Left forelimb (tissue), 1 donor: ENCODE measurements around the gene ARHGAP26.

ENCODE experiments used
- DNase-seq: peaks from one replicate; pipeline ENCODE4 v3.0.0-alpha.2; 2018; ENCODE audit warnings: low spot score

The ARHGAP26 gene

DNA sequence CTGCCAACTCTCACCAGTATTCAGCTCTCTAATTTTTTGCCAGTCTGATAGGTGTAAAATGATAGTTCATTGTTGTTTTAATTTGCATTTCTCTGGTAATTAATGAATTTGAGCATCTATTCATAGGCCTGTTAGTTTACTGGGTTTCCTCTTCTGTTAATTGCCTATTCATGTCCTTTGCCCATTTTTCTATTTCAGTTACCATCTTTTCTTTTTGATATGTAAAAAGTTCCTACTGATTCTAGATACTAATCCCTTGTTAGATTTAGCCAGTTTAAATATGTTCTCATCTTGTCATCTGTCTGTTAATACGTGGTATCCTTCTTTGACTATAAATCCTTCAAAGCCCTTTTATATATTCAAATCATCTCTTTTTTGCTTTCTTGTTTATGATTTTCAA, 247.8 kb downstream of the ARHGAP26 start:
- DNase-seq: no peak

DNA sequence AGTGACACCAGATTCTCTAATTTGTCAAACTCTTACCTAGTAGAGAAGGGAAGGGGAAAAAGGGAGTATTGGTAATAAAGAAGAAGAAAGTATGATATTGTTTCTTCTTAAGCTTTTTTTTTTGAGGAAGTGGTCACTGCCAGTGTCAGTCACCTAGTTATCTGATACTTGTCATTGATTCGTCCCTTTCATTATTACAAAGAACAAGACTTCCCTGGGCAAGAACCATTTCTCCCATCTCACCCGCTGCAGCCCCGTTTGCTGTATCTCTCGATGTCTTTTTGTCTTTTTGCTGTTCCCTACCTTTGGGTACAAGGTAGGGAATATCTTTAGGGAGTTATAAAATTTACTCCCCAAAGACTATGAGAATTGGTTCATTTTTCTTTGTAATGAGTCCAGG, 249.0 kb downstream of the ARHGAP26 start:
- DNase-seq: no peak

DNA sequence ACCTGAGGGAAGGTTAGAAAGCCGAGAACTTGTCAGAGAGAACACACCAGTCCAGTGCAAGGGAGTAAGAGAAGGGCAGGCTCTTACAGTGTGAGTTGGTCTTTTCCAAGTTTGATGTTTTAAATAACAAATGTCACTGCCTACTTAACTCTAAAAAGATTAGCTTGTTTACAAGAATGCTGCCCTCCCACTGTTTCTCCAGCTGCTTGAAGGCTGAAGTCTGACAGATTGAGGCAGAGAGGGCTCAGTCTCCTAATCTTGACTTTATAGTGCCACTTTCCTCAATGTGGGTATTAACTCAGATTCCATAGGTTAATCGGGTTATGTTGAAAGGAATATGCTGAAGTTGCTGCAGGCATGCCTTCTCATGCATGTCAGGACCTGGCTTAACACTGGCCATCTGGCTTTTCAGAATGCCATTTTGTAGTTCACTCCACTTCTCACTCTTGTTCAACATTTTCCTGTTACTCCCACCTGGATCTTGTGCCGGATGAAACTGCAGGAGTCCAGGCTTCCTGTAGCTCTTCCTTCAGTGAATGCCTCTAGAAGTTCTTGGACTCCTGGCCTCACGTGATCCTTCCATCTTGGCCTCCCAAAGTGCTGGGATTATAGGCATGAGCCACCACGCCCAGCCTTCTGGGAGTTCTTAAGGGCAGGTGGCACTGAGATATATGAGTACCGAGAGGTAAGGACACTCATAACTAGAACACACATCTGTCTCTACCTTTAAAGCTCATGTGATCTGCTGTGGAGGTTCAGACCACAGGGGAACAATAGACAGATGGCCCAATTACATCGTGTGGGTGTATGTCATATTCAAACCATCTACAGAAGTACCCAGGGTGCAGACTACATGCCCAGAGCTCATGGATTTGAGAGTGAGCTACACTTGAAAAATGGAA, 249.7 kb downstream of the ARHGAP26 start:
- DNase-seq: no peak

DNA sequence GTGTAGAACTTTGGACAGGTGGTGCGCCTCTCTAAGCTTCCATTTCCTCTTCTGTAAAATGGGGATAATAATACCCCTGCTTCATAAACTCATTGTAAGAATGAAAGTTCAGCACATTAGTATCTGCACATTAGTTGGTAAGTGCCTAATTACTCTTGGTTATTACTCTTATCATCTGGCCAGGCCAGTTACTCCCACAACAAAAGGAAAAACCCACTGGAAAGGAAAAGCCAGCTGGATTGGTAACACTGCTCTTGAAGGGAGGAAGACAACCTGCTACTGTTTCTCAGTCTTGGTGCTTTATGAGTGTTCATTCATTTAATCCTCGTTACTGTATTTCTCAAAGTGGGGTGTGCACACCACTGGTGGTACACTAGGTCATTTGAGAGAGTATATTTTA, 251.4 kb downstream of the ARHGAP26 start:
- no peak for DNase-seq

DNA sequence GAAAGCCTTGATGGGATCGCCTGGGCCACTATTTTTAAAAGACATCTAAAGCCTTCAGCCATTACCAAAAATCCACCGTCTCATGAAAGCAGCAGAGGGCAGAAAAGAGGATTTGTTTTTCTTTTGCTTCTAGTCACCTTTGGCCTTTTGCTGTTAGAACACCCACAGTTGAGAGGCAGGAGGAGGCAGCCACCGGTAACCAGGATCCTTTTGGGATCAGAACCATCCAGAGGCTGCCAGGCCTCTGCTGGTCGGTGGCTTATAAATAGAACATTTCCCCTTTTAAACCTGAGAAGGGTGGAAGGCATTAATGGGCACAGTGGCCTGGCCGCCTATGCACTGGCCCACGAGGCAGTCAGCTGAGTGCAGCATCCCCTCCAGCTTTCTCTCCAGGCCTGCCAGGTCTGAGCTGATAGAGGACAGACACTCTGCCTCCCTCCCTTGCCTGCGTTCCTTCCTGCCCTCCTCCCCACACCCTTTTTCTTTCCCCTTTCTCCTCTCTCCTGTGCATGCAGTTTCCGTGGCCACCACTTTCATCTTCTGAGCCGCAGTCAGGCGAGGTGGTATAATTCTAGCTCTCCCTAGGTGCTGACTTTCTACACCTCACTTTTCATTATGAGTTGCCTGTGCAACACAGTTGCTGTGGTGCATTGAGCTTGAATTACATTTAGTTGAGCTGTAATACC, 253.4 kb downstream of the ARHGAP26 start:
- no peak for DNase-seq

DNA sequence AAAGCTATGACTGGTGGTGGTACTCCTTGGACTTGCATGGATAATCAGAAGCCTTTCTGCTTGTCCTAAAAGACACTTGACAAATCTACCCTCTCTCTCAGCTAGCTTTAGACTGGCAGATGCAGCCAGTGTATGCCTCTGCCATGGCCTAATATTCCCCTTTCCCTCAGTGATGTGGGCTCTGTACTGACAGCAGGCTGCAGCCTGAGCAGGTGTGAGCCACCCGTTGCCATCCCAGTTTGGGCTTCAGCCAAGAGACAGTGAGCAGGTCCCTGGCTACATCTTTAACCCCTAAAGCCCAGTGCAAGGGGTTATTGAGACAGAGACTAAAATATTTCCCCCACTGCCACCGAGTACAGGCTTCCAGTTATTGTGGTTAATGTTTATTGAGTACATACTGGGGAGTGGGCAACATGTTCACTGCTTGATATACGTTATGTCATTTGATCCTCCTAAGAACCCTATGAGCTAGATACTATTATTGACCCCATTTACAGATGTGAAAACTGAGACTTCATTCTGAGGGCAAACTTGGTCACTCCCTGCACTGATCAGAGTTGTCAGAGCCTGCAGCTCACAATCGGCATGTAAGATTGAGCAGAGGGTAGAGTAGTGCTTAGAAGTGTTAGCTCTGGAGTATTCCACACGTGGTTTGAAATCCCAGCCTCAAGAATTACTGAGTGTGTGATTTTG, 254.2 kb downstream of the ARHGAP26 start:
- DNase-seq: no peak

DNA sequence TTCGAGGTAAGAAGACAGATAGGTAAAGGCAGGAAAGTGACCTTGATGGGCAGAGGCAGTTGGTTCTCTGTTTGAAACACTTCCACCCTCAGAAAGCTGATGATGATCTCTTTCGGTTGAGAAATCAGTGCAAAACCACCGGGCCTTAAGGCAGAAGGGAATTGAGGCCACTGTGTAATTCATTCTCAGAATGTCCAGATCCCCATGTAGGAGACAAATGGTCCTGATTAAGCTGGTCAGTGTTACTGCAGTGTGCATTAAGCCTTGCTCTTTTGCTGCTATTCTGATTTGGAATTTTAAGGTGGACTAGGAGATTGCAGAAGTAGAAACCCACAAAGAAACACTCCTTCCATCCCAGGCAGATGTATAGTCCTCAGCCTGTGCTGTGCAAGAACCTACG, 255.2 kb downstream of the ARHGAP26 start:
- no peak for DNase-seq

DNA sequence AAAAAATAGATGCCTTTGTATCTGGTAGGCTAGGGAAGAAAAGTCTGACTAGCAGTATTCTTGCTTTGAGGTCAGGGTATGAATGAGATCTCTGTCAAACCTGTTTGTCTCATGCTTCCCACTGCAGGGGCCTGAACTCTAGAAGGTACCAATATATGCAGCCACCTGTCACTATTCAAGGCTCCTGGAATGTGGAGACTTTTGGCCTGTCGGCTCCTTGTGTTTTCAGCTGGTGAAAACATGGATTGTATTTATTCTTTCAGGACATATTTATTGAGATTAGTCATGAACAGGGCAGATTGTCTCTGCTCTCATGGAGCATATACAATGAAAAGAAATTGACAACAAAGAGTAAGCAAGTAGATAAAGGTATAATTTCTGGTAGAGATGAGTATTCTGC, 255.8 kb downstream of the ARHGAP26 start:
- no peak for DNase-seq

DNA sequence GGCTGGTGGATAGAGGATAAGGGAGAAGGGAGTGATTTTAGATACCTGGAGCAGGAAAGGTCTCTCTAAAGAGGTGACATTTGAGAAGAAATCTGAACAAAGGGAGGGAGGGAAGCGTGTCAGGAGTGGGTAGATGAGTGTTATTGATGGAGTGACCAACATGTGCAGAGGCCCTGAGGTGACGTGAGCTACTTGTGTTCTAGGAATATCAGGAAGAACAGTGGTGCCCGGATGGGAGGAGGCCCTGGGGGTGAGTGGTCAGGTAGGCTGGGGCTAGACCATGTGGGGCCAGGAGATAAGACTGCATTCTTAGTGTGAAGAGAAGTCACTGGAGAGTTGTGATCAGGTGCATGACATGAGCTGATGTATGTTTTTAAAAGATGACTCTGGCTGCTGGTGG, 256.2 kb downstream of the ARHGAP26 start:
- DNase-seq: no peak

- no peak for DNase-seq
Measured at GRCh38 chr5:143029293-143029692, 259.1 kb downstream of the ARHGAP26 start.

DNA sequence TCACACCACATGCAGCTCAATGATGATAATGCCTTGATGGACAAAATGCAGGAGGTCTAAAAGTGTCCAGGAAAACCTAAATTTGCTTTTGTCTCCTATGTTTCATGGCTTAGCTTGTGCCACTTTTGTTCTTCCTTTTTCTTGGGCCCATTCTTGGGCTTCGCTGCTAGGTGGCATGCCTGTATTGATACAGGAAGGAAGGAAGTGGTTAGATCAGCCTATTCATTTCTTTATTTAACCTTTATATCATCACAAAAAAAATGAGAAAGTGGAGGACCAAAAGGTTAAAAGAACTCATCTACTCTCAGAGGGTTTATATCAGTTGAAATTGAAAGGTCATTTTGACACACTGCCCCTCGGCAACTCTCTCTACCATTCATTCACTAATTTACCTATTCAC, 260.2 kb downstream of the ARHGAP26 start:
- no peak for DNase-seq

GRCh38 chr5:143031781-143032580, 261.8 kb downstream of the ARHGAP26 start:
- no peak for DNase-seq

- no peak for DNase-seq
Measured at GRCh38 chr5:143032581-143032836, 262.3 kb downstream of the ARHGAP26 start.

DNA sequence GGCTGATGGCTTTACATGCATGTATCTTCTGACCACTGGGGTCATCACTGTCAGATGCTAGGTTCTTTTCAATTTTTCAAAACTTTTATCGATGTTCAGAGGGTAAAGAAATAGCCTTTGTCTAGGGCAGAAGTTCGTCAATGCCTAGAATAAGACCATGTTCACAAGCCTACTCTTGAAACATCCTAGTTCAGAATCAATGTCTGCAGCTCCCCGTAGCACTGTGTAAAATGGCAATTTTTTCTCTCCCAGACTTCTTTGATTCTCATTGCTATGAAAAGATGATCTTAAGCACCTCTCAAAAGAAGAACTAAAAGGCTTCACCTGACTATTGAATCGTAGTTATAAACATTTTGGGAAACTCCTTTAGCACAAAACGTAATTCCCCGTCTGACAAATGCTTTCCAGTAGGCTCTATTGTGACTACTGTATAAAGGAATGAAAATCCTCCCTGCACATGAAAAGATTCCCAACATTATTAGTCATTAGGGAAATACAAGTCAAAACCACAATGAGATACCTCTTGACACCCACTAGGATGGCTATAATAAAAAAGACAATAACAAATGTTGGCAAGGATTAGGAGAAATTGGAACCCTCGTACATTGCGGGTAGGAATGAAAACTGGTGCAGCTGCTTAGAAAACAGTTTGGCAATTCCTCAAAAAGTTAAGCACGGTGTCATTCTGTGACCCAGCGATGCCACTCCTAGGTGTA, 263.5 kb downstream of the ARHGAP26 start:
- no peak for DNase-seq

DNA sequence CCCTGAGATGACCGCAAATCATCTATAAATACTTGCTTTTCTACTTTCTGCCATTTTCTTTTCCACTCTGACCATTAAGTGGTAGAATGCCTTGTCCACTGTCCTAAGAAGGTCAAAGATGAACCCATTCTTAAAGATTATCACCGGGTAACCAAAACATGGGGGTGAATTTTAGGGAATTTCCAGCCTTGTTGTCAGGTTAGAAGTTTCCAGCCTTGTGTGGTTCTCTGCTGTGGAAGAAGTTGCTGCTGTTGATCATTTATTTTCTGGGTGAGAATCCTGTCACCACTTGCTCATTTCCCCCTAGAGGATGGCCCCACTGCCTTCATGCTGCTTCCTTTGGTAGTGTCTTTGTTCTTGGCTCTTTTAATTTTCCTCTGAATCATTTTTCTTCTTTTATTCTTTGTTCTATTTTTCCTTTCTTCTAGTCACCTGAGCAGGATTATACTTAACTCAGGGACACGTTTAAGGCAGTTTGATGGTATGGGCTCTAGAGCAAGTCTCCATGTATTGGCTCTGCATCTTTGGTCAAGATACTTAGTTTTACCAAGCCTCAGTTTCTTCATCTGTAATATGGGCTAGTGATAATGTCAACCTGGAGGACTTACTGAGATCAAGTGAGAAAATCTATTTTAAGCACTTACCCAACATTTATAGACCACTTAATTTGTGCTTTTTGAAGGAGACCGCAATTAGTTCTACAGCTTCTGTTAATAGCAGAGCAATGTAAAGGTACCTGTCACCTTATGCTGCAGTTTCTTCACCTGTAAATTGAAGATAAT, 266.2 kb downstream of the ARHGAP26 start:
- DNase-seq: no peak

DNA sequence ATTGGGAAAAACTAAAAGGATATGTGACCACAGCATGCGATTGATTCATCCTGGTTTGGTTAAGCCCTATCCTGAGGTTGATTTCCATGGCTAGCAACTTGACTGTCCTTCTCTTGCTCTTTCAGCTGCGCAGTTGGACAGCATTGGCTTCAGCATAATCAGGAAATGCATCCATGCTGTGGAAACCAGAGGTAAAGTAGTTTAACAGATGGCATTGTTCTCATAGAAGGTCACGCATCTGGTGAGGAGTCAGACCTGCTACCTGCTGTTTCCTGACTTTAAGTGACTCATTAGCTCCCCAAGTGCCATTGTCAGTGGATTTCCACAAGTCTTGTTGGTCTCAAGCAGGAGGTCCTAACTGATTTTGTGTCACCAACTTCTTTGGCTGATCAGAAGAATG, 266.9 kb downstream of the ARHGAP26 start:
- no peak for DNase-seq

DNA sequence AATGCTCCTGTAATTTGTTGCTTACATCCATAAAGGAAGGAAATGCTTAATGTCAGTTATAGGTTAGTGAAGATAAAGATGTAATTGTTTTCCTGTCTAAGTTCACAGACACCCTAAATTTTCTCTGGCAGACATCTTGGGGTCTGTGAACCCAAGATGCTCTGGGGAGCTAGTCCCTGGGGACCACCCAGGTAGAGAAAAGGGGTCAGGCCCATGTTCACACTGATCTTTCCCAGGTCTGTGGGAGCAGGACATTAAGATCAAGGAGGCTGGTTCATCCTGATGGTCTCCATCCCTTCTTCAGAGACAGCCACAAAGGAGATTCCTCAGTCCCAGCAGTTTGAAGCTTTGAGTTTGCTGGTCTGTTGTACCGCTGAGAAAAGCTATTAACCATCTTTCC, 267.5 kb downstream of the ARHGAP26 start:
- DNase-seq: no peak

DNA sequence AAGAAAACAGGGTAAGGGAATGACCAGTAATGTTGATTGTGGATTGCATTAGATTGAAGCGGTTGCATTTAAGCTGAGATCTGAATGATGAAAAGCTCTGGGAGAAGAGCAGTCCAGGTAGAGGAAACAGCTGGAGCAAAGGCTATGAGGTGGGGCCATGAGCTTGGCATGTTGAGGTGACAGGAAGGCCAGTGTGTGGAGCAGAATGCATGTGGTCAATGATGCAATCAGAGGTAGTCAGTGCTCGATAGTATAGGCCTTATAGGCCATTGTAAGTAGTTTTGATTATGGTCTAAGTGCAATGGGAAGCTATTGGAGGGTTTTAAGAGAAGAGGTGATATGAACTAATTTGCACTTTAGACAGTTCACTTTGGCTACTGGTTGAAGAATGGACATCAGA, 270.4 kb downstream of the ARHGAP26 start:
- DNase-seq: no peak

DNA sequence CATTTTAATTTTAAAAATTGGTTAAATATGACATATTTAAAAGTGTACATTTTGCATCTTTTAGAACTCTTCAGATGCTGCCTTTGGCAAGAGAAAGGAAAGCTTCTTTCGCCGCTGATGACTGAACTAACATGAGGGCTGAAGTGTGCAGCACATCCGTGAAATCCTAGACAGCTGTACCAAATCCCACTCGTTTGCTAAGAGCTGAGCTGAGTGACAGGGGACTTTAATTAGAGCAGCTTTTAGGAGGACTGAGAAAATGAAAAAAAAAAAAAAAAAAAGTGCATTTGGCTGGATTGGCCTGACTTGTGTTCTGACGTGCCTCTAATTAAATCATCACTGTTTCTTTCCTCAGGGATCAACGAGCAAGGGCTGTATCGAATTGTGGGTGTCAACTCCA, 271.3 kb downstream of the ARHGAP26 start:
- no peak for DNase-seq

GRCh38 chr5:143041972-143042770, 272.0 kb downstream of the ARHGAP26 start:
- DNase-seq: no peak
